Mesenchymal stem cell (in vitro differentiated cells and primary cell): Measurements from ENCODE around the gene GBGT1.

Experiments
- DNase-seq: peaks from one replicate; pipeline ENCODE4 v3.0.0-alpha.2; 2013
- H2AFZ ChIP-seq: one replicate; pipeline ENCODE4 v1.6.1; 2013; ENCODE audit warnings: low read depth, mild to moderate bottlenecking, control low read depth, inconsistent platforms, low read length, moderate library complexity
- H2AK5ac ChIP-seq: 2 replicates; pipeline ENCODE4 v1.6.1; 2013; ENCODE audit warnings: low read length, moderate library complexity, mild to moderate bottlenecking, inconsistent platforms; ENCODE audit not compliant: severe bottlenecking
- H2BK120ac ChIP-seq: one replicate; pipeline ENCODE4 v1.6.1; 2013; ENCODE audit warnings: low read depth, mild to moderate bottlenecking, inconsistent platforms, low read length, moderate library complexity
- H2BK12ac ChIP-seq, 2 experiments: one replicate each; pipeline ENCODE4 v1.6.1; 2013; ENCODE audit warnings: inconsistent platforms in 2 of 2, low read length in 2 of 2, mild to moderate bottlenecking in 2 of 2, moderate library complexity in 2 of 2, control low read depth in 1 of 2
- H2BK15ac ChIP-seq: one replicate; pipeline ENCODE4 v1.6.1; 2013; ENCODE audit warnings: mild to moderate bottlenecking, low read depth, inconsistent platforms; ENCODE audit not compliant: poor library complexity, severe bottlenecking
- H2BK5ac ChIP-seq: 2 replicates; pipeline ENCODE4 v1.6.1; 2013; ENCODE audit warnings: low read depth, mild to moderate bottlenecking, low read length, control low read depth, inconsistent platforms; ENCODE audit not compliant: poor library complexity, severe bottlenecking
- H3K14ac ChIP-seq, 2 experiments: one replicate each; pipeline ENCODE4 v1.6.1; 2013; ENCODE audit warnings: inconsistent platforms in 2 of 2, low read length in 2 of 2, control low read depth in 1 of 2, mild to moderate bottlenecking in 1 of 2, moderate library complexity in 1 of 2
- H3K18ac ChIP-seq, 2 experiments: one replicate each; pipeline ENCODE4 v1.6.1; 2013; ENCODE audit warnings: inconsistent platforms in 2 of 2, low read length in 2 of 2, control low read depth in 1 of 2, low read depth in 1 of 2, mild to moderate bottlenecking in 1 of 2
- H3K23ac ChIP-seq, 2 experiments: one replicate each; pipeline ENCODE4 v1.6.1; 2013; ENCODE audit warnings: inconsistent platforms in 2 of 2, low read length in 2 of 2, mild to moderate bottlenecking in 2 of 2, moderate library complexity in 2 of 2, control low read depth in 1 of 2
- H3K27ac ChIP-seq: 2 replicates; pipeline ENCODE4 v1.5.1; 2013; ENCODE audit warnings: mild to moderate bottlenecking, moderate library complexity, low read length, control low read depth, inconsistent platforms; ENCODE audit not compliant: poor library complexity, severe bottlenecking
- H3K27me3 ChIP-seq, 2 experiments: 2 replicates each; pipeline versions ENCODE4 v1.6.1 to v1.7.0; 2013; ENCODE audit warnings: low read length in 2 of 2, mild to moderate bottlenecking in 2 of 2, moderate library complexity in 2 of 2, control low read depth in 1 of 2, inconsistent platforms in 1 of 2; ENCODE audit not compliant: control insufficient read depth in 1 of 2, insufficient read depth in 1 of 2
- H3K36me3 ChIP-seq, 2 experiments: 2 replicates each; pipeline versions ENCODE4 v1.6.1 to v1.7.0; 2013; ENCODE audit warnings: low read length in 2 of 2, control low read depth in 1 of 2, inconsistent platforms in 1 of 2, low read depth in 1 of 2, mild to moderate bottlenecking in 1 of 2; ENCODE audit not compliant: insufficient read depth in 2 of 2, control insufficient read depth in 1 of 2
- H3K4ac ChIP-seq, 2 experiments: one replicate each; pipeline ENCODE4 v1.6.1; 2013; ENCODE audit warnings: inconsistent platforms in 2 of 2, low read length in 2 of 2, mild to moderate bottlenecking in 2 of 2, moderate library complexity in 2 of 2, control low read depth in 1 of 2, low read depth in 1 of 2
- H3K4me1 ChIP-seq: 2 replicates; pipeline ENCODE4 v1.6.1; 2013; ENCODE audit warnings: low read depth, low read length, control low read depth; ENCODE audit not compliant: control insufficient read depth, insufficient read depth
- H3K4me2 ChIP-seq: 2 replicates; pipeline ENCODE4 v1.6.1; 2013; ENCODE audit warnings: low read length, mild to moderate bottlenecking, inconsistent platforms; ENCODE audit not compliant: poor library complexity, severe bottlenecking
- H3K4me3 ChIP-seq, 2 experiments: 2 replicates each; pipeline versions ENCODE4 v1.5.1 to v1.7.0; 2013; ENCODE audit warnings: low read length in 2 of 2, mild to moderate bottlenecking in 2 of 2, control low read depth in 1 of 2, low read depth in 1 of 2; ENCODE audit not compliant: insufficient read depth in 1 of 2
- H3K79me1 ChIP-seq: replicated peaks from 2 replicates; pipeline ENCODE4 v1.6.1; 2013; ENCODE audit warnings: mild to moderate bottlenecking, control low read depth, low read length, inconsistent platforms; ENCODE audit not compliant: poor library complexity, severe bottlenecking
- H3K9ac ChIP-seq: 2 replicates; pipeline ENCODE4 v1.7.0; 2013; ENCODE audit warnings: mild to moderate bottlenecking, low read length, moderate library complexity
- H3K9me3 ChIP-seq: 2 replicates; pipeline ENCODE4 v1.7.0; 2013; ENCODE audit warnings: mild to moderate bottlenecking, low read length; ENCODE audit not compliant: control insufficient read depth
- H4K8ac ChIP-seq: one replicate; pipeline ENCODE4 v1.6.1; 2013; ENCODE audit warnings: inconsistent platforms, mild to moderate bottlenecking, low read length, moderate library complexity
- H4K91ac ChIP-seq: one replicate; pipeline ENCODE4 v1.6.1; 2013; ENCODE audit warnings: mild to moderate bottlenecking, low read length, inconsistent platforms
- WGBS: methylation state at CpG from one replicate; pipeline ENCODE4 v1.1.7; 2013; ENCODE audit warnings: mixed read lengths; 5-methylcytosine and 5-hydroxymethylcytosine counted together

GBGT1 gene

DNA sequence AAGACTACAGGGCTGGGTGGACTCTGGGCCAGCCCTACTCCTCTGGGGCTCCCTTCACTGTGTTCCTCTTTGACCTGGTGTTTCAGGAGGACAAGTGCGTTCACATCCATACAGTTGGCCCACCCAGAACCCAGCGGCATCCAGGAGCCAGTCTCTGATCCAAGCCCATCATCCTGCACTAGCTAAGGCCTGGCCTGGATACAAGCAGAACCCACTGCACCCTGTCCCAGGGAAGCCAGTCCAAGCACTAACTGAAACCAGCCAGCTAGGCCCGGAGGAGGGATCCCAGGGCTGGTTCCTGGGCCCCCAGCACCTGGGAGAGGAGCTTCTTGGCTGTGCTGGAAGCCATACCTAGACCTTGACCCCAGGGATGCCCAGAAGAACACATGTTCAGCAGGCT, 4.1 kb upstream of the GBGT1 start:
- Histone ChIP-seq H3K27ac (no peak overlapping the region), H2BK5ac (no peak overlapping the region), H3K4me1 (peaks cover 22% of the 10 kb centered on the region), H2BK12ac (peak overlapping the region in 1 of 2 experiments; percentile 45), H3K23ac (no peak overlapping the region), H4K91ac (no peak overlapping the region), H3K9ac (no peak overlapping the region), H4K8ac (no peak overlapping the region), H3K4me2 (no peak overlapping the region), H2AK5ac (no peak overlapping the region), H2BK120ac (no peak overlapping the region), H3K27me3 (peaks cover 12 to 50% of the 10 kb centered on the region in 2 experiments), H3K9me3 (no peaks in the 10 kb centered on the region), H3K4ac (no peak overlapping the region), H2AFZ (no peak overlapping the region), H3K4me3 (no peak overlapping the region), H3K79me1 (peaks cover 1% of the 10 kb centered on the region), H3K14ac (no peak overlapping the region), H3K18ac (peak overlapping the region; percentile 5 to 41), H2BK15ac (no peak overlapping the region), H3K36me3 (no peaks in the 10 kb centered on the region)
- WGBS: 97% methylated on average over 3 of the region's 3 CpGs
- DNase-seq: no peak

DNA sequence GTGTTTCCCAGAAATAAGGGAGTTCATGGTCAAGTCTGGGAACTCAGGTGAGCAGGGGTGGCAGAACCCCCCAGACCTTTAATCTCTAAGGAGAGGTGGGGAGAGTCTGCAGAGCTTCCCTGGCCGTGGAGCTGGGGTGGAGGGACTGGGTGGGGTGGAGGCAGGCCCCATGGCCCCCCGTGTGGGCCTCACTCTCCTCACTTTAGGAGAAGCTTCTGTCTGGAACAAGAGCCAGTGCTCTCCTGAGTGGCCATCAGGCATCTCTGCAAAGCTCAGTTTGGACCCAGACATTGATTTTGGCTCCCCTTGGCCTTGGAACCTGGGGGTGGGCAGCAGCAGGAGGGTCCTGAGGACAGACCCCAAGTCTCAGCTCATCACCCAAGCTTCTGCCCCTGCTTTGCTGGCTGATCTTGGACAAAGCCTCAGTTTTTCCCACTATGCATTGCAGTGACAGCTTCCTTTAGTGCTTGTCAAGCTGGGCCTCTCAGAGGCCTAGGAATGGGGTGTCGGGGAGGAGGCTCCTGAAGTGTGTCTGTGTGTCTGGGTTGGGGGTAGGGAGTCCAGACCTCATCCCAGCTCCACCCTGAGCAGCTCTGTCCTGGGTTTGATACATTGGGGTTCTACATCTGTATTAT, 3.5 kb upstream of the GBGT1 start:
- H3K4ac ChIP-seq: no peak overlapping the region
- 78% methylated on average over 3 of the region's 3 CpGs for WGBS

DNA sequence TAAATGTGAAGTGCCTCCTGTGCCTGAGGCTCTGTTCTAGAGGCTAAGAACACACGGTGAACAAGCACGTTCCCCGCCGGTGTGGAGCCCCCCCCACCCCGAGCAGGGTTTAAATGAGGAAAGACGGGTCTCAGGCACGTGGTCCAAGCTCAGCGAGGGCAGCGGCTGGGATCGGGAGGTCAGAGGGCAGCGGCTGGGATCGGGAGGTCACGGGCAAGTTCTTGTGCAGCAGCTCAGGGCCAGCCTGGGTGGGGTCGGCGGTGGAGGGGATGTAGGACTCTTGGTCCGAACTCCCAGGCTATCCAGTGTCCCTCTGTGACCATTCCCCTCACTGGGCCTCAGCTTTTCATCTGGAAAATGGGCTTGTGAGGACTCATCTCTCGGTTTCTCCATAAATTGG, 2.7 kb upstream of the GBGT1 start:
- no peak overlapping the region for H2BK5ac ChIP-seq
- peaks cover 5 to 47% of the 10 kb centered on the region in 2 experiments for H3K27me3 ChIP-seq
- no peak overlapping the region for H3K18ac ChIP-seq
- no peak overlapping the region for H3K4me2 ChIP-seq
- no peak overlapping the region for H4K91ac ChIP-seq
- H3K4ac ChIP-seq: no peak overlapping the region
- no peaks in the 10 kb centered on the region for H3K9me3 ChIP-seq
- H3K79me1 ChIP-seq: peaks cover 1% of the 10 kb centered on the region
- DNase-seq: no peak
- peak overlapping the region in 1 of 2 experiments; percentile 15 for H2BK12ac ChIP-seq
- peaks cover 26% of the 10 kb centered on the region for H3K4me1 ChIP-seq
- H4K8ac ChIP-seq: no peak overlapping the region
- no peak overlapping the region for H2BK15ac ChIP-seq
- H3K14ac ChIP-seq: no peak overlapping the region
- H3K27ac ChIP-seq: no peak overlapping the region
- H3K4me3 ChIP-seq: no peak overlapping the region
- no peak overlapping the region for H2AFZ ChIP-seq
- no peak overlapping the region for H2AK5ac ChIP-seq
- no peak overlapping the region for H3K9ac ChIP-seq
- H3K36me3 ChIP-seq: no peaks in the 10 kb centered on the region
- WGBS: 87% methylated on average over 14 of the region's 17 CpGs
- no peak overlapping the region for H2BK120ac ChIP-seq
- no peak overlapping the region for H3K23ac ChIP-seq

More for the DNA sequence above, 3.5 kb upstream of the GBGT1 start:
- Histone ChIP-seq H3K9me3 (no peaks in the 10 kb centered on the region), H3K9ac (no peak overlapping the region), H2AFZ (no peak overlapping the region), H2BK5ac (no peak overlapping the region), H2BK12ac (no peak overlapping the region), H3K14ac (no peak overlapping the region), H3K23ac (no peak overlapping the region), H3K27me3 (peaks cover 12 to 55% of the 10 kb centered on the region in 2 experiments), H4K91ac (no peak overlapping the region), H3K27ac (no peak overlapping the region), H3K18ac (peak overlapping the region; percentile 5 to 30), H3K4me2 (no peak overlapping the region), H3K4me3 (no peak overlapping the region), H2BK120ac (peak overlapping the region; percentile 52), H4K8ac (no peak overlapping the region), H2AK5ac (no peak overlapping the region), H3K79me1 (peaks cover 1% of the 10 kb centered on the region), H2BK15ac (no peak overlapping the region), H3K4me1 (peaks cover 26% of the 10 kb centered on the region), H3K36me3 (no peaks in the 10 kb centered on the region)
- no peak for DNase-seq

DNA sequence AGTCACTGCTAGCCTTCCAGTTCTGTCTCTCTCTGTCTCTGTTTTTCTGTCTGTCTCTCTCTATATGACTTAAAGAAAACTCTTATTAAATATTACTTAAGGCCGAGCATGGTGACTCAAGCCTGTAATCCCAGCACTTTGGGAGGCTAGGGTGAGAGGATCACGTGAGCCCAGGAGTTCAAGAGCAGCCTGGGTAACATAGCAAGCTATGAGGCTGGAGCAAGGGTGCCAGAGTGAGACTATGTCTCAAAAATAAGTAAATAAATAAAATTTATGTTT, 1.7 kb upstream of the GBGT1 start:
- 77% methylated on average over 2 of the region's 2 CpGs for WGBS
- Histone ChIP-seq H2BK15ac (no peak overlapping the region), H3K18ac (no peak overlapping the region)

More for the DNA sequence above, 1.7 kb upstream of the GBGT1 start:
- Histone ChIP-seq H3K4me3 (no peak overlapping the region), H3K4me2 (no peak overlapping the region), H3K23ac (no peak overlapping the region), H3K79me1 (peaks cover 1% of the 10 kb centered on the region), H2BK120ac (no peak overlapping the region), H4K8ac (no peak overlapping the region), H3K4ac (no peak overlapping the region), H4K91ac (no peak overlapping the region), H2AFZ (no peak overlapping the region), H3K27me3 (peaks cover 0 to 42% of the 10 kb centered on the region in 2 experiments), H3K4me1 (peaks cover 27% of the 10 kb centered on the region), H3K27ac (no peak overlapping the region), H3K9ac (no peak overlapping the region), H3K36me3 (no peaks in the 10 kb centered on the region), H2BK5ac (no peak overlapping the region), H2AK5ac (no peak overlapping the region), H3K14ac (no peak overlapping the region), H2BK12ac (no peak overlapping the region), H3K9me3 (no peaks in the 10 kb centered on the region)
- DNase-seq: peak; percentile 23
